ENCODE data around the gene IGFBP6. TPM values are rescaled to one million over a fixed set of nuclear protein-coding genes. Genes with fewer than 3 reads are reported as not detected.

The IGFBP6 gene
- total and polyA plus RNA-seq, 9 of the 15 experiments (the other 6 are each of a cell fraction or from before 2014, with no cell fraction given) = 0.15 to 1.4 (median 0.54) TPM

- TF ChIP-seq PBX2 (CRISPR knock-in tag; IDR thresholded peaks at IDR 0.05; ENCODE audit: low read depth) (no peak), PBX2 (tag; conservative IDR thresholded peaks at IDR 0.05; ENCODE audit: low read depth) (no peak), ZKSCAN8 (CRISPR knock-in tag; IDR thresholded peaks at IDR 0.05) (no peak)
Measured at GRCh38 chr12:53143355-53143754, 45.9 kb downstream of the IGFBP6 start (continued).

- H3K9me1 ChIP-seq (ENCODE audit: control insufficient read depth, insufficient read depth, low read length) = no peaks in the 10 kb centered on the region
- no peaks in the 10 kb centered on the region for H3K79me2 ChIP-seq (ENCODE audit: control insufficient read depth, insufficient read depth, low read length)
- CTCF ChIA-PET (ENCODE audit: low intra/inter-chr PET ratio) = no interaction called here
- H4K20me1 ChIP-seq (replicated peaks; ENCODE audit: control insufficient read depth, insufficient read depth, low read length) = no peaks in the 10 kb centered on the region
- H3K4me3 ChIP-seq = no peak overlapping the region
- no peaks in the 10 kb centered on the region for H3K36me3 ChIP-seq (ENCODE audit: control insufficient read depth, insufficient read depth, low read length)
- H3K9me3 ChIP-seq (replicated peaks; ENCODE audit: control insufficient read depth, insufficient read depth, low read depth, low read length) = peaks cover 5% of the 10 kb centered on the region
- H2AFZ ChIP-seq (ENCODE audit: low read depth, low read length) = no peak overlapping the region
- peaks cover 6 to 9% of the 10 kb centered on the region in 2 experiments; a peak in 3 of 5 replicates for H3K4me1 ChIP-seq (replicated peaks in 1 of 2; ENCODE audit: control insufficient read depth in 2 of 2, insufficient read depth in 2 of 2, low read length in 2 of 2)
- 49% methylated on average over 5 of the region's 5 CpGs for WGBS (ENCODE audit: insufficient coverage, low coverage, missing lambda C conversion rate)
- no peak overlapping the region for H3K27ac ChIP-seq (ENCODE audit: extremely low read depth, low read depth, low read length)
- peak overlapping the region in 1 of 2 experiments; percentile 42; a peak in 1 of 4 replicates for H3K9ac ChIP-seq (ENCODE audit: insufficient read depth in 1 of 2, low read depth in 2 of 2, low read length in 2 of 2)
- no peak for FAIRE-seq
- no peak for DNase-seq (ENCODE audit: extremely low read depth in 1 of 4, low spot score in 3 of 4)
- no peak for ATAC-seq
- intact Hi-C loops (cut with micrococcal nuclease) (no loop called here), in situ Hi-C loops (cut with MboI) (no loop called here)
- POLR2A ChIA-PET = interaction anchor here (0.6 to 1.1 kb wide), 4 partner anchors 14 to 598 kb away, joined by 3 to 4 read pairs (median 4); no protein-coding TSS in a partner anchor
- BruUV-seq (replicated peaks) = no TSS peak
- no peak overlapping the region for H3K4me2 ChIP-seq (ENCODE audit: insufficient read depth, low read length)
- H3K27me3 ChIP-seq (ENCODE audit: control insufficient read depth in 2 of 2, insufficient read depth in 2 of 2, low read length in 2 of 2) = no peaks in the 10 kb centered on the region
- TF ChIP-seq ATF1 (CRISPR knock-in tag; IDR thresholded peaks at IDR 0.05) (no peak), ATF1 (tag; IDR thresholded peaks at IDR 0.05) (no peak), KLF6 (CRISPR knock-in tag; IDR thresholded peaks at IDR 0.05; ENCODE audit: borderline replicate concordance) (no peak), THRB (CRISPR knock-in tag; conservative IDR thresholded peaks at IDR 0.05) (no peak), TCF7 (IDR thresholded peaks at IDR 0.05; ENCODE audit: borderline replicate concordance) (no peak), HMG20A (CRISPR knock-in tag; conservative IDR thresholded peaks at IDR 0.05) (no peak), TARDBP (IDR thresholded peaks at IDR 0.05) (no peak), ZNF408 (CRISPR knock-in tag; IDR thresholded peaks at IDR 0.05; ENCODE audit: low read depth) (no peak)
Measured at GRCh38 chr12:53145383-53146260, 48.2 kb downstream of the IGFBP6 start.
